Measurements from ENCODE around the gene ILRUN. TPM values are rescaled to one million over a fixed set of nuclear protein-coding genes. Genes with fewer than 3 reads are reported as not detected.
"Not testable (repeated sequence)": the region's sequence is repeated elsewhere in the genome, so short reads cannot be mapped to it uniquely, and the experiment has no call there.

ILRUN gene
- total RNA-seq, 1 experiment from 2014 or later: 51.4 TPM

- in situ Hi-C loops (cut with HindIII; ENCODE audit: low sequenced_read_pairs): no loop called here
- DNase-seq (ENCODE audit: low spot score): no peak
These were observed 8.7 kb upstream of the ILRUN start for GRCh38 chr6:34705241-34705640.

GRCh38 chr6:34701199-34701598 lies 4.6 kb upstream of the ILRUN start:
- no peak for DNase-seq (ENCODE audit: low spot score)

GRCh38 chr6:34697904-34698559 lies 1.5 kb upstream of the ILRUN start:
- DNase-seq (ENCODE audit: low spot score): no peak
- in situ Hi-C loops (cut with HindIII; ENCODE audit: low sequenced_read_pairs): no loop called here

More at GRCh38 chr6:34701199-34701598, 4.6 kb upstream of the ILRUN start:
- in situ Hi-C loops (cut with HindIII; ENCODE audit: low sequenced_read_pairs): no loop called here

- no peak for DNase-seq (ENCODE audit: low spot score)
- in situ Hi-C loops (cut with HindIII; ENCODE audit: low sequenced_read_pairs): no loop called here
These were observed 923 bp upstream of the ILRUN start for GRCh38 chr6:34697544-34697836.

- DNase-seq (ENCODE audit: low spot score): no peak
- in situ Hi-C loops (cut with HindIII; ENCODE audit: low sequenced_read_pairs): no loop called here
These were observed 303 bp downstream of the ILRUN start for GRCh38 chr6:34696189-34696738.

GRCh38 chr6:34695729-34696188 lies 808 bp downstream of the ILRUN start:
- in situ Hi-C loops (cut with HindIII; ENCODE audit: low sequenced_read_pairs): no loop called here
- DNase-seq (ENCODE audit: low spot score): no peak

GRCh38 chr6:34692280-34692679 lies 4.3 kb downstream of the ILRUN start:
- in situ Hi-C loops (cut with HindIII; ENCODE audit: low sequenced_read_pairs): no loop called here
- DNase-seq (ENCODE audit: low spot score): no peak

GRCh38 chr6:34689742-34690141 lies 6.8 kb downstream of the ILRUN start:
- DNase-seq (ENCODE audit: low spot score): no peak
- in situ Hi-C loops (cut with HindIII; ENCODE audit: low sequenced_read_pairs): no loop called here

GRCh38 chr6:34688956-34689355 lies 7.6 kb downstream of the ILRUN start:
- in situ Hi-C loops (cut with HindIII; ENCODE audit: low sequenced_read_pairs): no loop called here
- no peak for DNase-seq (ENCODE audit: low spot score)

- in situ Hi-C loops (cut with HindIII; ENCODE audit: low sequenced_read_pairs): no loop called here
- DNase-seq (ENCODE audit: low spot score): no peak
These were observed 11.6 kb downstream of the ILRUN start for GRCh38 chr6:34684919-34685318.

GRCh38 chr6:34684364-34684763 lies 12.2 kb downstream of the ILRUN start:
- DNase-seq (ENCODE audit: low spot score): no peak
- in situ Hi-C loops (cut with HindIII; ENCODE audit: low sequenced_read_pairs): no loop called here

GRCh38 chr6:34680802-34681515 lies 15.6 kb downstream of the ILRUN start:
- DNase-seq (ENCODE audit: low spot score): no peak
- in situ Hi-C loops (cut with HindIII; ENCODE audit: low sequenced_read_pairs): no loop called here

GRCh38 chr6:34680313-34680712 lies 16.3 kb downstream of the ILRUN start:
- DNase-seq (ENCODE audit: low spot score); in situ Hi-C loops (cut with HindIII; ENCODE audit: low sequenced_read_pairs): not testable (repeated sequence)

GRCh38 chr6:34679552-34680253 lies 16.9 kb downstream of the ILRUN start:
- DNase-seq (ENCODE audit: low spot score): no peak

GRCh38 chr6:34676140-34676539 lies 20.4 kb downstream of the ILRUN start:
- in situ Hi-C loops (cut with HindIII; ENCODE audit: low sequenced_read_pairs): no loop called here
- no peak for DNase-seq (ENCODE audit: low spot score)

More at GRCh38 chr6:34679552-34680253, 16.9 kb downstream of the ILRUN start:
- in situ Hi-C loops (cut with HindIII; ENCODE audit: low sequenced_read_pairs): no loop called here

- DNase-seq (ENCODE audit: low spot score); in situ Hi-C loops (cut with HindIII; ENCODE audit: low sequenced_read_pairs): not testable (repeated sequence)
These were observed 21.6 kb downstream of the ILRUN start for GRCh38 chr6:34674930-34675329.

- in situ Hi-C loops (cut with HindIII; ENCODE audit: low sequenced_read_pairs): no loop called here
- no peak for DNase-seq (ENCODE audit: low spot score)
These were observed 22.3 kb downstream of the ILRUN start for GRCh38 chr6:34674268-34674639.

GRCh38 chr6:34673064-34673463 lies 23.5 kb downstream of the ILRUN start:
- DNase-seq (ENCODE audit: low spot score): no peak
- in situ Hi-C loops (cut with HindIII; ENCODE audit: low sequenced_read_pairs): no loop called here

- in situ Hi-C loops (cut with HindIII; ENCODE audit: low sequenced_read_pairs): no loop called here
- DNase-seq (ENCODE audit: low spot score): no peak
These were observed 23.9 kb downstream of the ILRUN start for GRCh38 chr6:34672657-34673043.
